Esophagus squamous epithelium (tissue), 5 donors: Measurements from ENCODE around the gene ZDHHC22. TPM values are rescaled to one million over a fixed set of nuclear protein-coding genes. Genes with fewer than 3 reads are reported as not detected.

ENCODE experiments used
- DNase-seq: peaks from one replicate; lab custom pipeline; 2025; lab: John Stamatoyannopoulos, UW
- H3K27ac ChIP-seq, 4 donors: fragments of 200-600 bp; sonication (generic); one replicate each; pipeline ENCODE4 v1.5.1; 2016 to 2019; ENCODE audit warnings: mild to moderate bottlenecking in 1 of 4
- H3K27me3 ChIP-seq, 4 donors: fragments of 200-600 bp; sonication (generic); 1 replicate in 3 of 4; 2 replicates in 1 of 4; pipeline versions ENCODE4 v1.5.1 to v1.6.0; 2017 to 2021; ENCODE audit warnings: antibody characterized with exemption in 1 of 4
- H3K36me3 ChIP-seq, 3 donors: fragments of 200-600 bp; sonication (generic); one replicate each; pipeline ENCODE4 v1.5.1; 2016 to 2019
- H3K4me1 ChIP-seq, 3 donors: fragments of 200-600 bp; sonication (generic); one replicate each; pipeline ENCODE4 v1.5.1; 2017 to 2019
- H3K4me3 ChIP-seq, 4 donors: fragments of 200-600 bp; sonication (generic); 1 replicate in 3 of 4; 2 replicates in 1 of 4; pipeline ENCODE4 v1.5.1; 2016 to 2019; ENCODE audit warnings: mild to moderate bottlenecking in 2 of 4, moderate library complexity in 1 of 4
- H3K9me3 ChIP-seq, 3 donors: fragments of 200-600 bp; sonication (generic); one replicate each; pipeline ENCODE4 v1.5.1; 2016 to 2019
- CTCF ChIP-seq, 6 experiments: fragments of 450-650 bp in 4 of 6; fragments of 200-600 bp in 2 of 6; sonication (generic) in 2 of 6; IDR thresholded peaks; one replicate each; pipeline ENCODE4 v1.5.1; 2016 to 2019; ENCODE audit warnings: antibody characterized with exemption in 6 of 6, mild to moderate bottlenecking in 4 of 6, moderate library complexity in 4 of 6
- POLR2A ChIP-seq, 4 donors: fragments of 450-650 bp; IDR thresholded peaks; one replicate each; pipeline ENCODE4 v1.6.1; 2017; ENCODE audit warnings: antibody characterized with exemption in 4 of 4, mild to moderate bottlenecking in 4 of 4, moderate library complexity in 3 of 4
- WGBS, 2 donors: methylation state at CpG; one replicate each; pipeline ENCODE4 v1.1.5; 2018; 5-methylcytosine and 5-hydroxymethylcytosine counted together
- intact Hi-C: fragments of 100-400 bp; cut with DNase I; formaldehyde crosslinking; loops from one replicate; pipeline ENCODE4 v1.15.0; 2022
- total RNA-seq, 4 donors: library from RNA; depleted of rRNA; stranded (reverse); fragments of >200 nt; gene quantifications; one replicate each; pipeline ENCODE4 v1.1.0, GENCODE V29; 2016
- donor health status: DM: yes; HTN: yes; CAD: no.

ZDHHC22 gene
- total RNA-seq, 4 donors from 2014 or later, result not detected

GRCh38 chr14:77131871-77132486 lies 9.6 kb downstream of the ZDHHC22 start:
- Histone ChIP-seq H3K36me3 (no peaks in the 10 kb centered on the region), H3K27ac (no peak overlapping the region), H3K9me3 (no peaks in the 10 kb centered on the region), H3K27me3 (peaks cover 0 to 80% (median 0%) of the 10 kb centered on the region in 4 donors), H3K4me1 (no peaks in the 10 kb centered on the region), H3K4me3 (no peak overlapping the region)
- 85 to 98% methylated on average over 5 of the region's 5 CpGs for WGBS, 2 donors
- intact Hi-C loops, result no loop called here
- no peak for DNase-seq
- TF ChIP-seq POLR2A (IDR thresholded peaks at IDR 0.05), result no peak
- no peak for TF ChIP-seq CTCF (IDR thresholded peaks at IDR 0.05)

- intact Hi-C loops, result no loop called here
- Histone ChIP-seq H3K27ac (no peak overlapping the region), H3K4me1 (no peaks in the 10 kb centered on the region), H3K27me3 (peaks cover 0 to 78% (median 0%) of the 10 kb centered on the region in 4 donors), H3K9me3 (no peaks in the 10 kb centered on the region), H3K36me3 (no peaks in the 10 kb centered on the region), H3K4me3 (no peak overlapping the region)
- 49 to 70% methylated on average over 2 of the region's 2 CpGs for WGBS, 2 donors
- TF ChIP-seq POLR2A (IDR thresholded peaks at IDR 0.05) (no peak), CTCF (IDR thresholded peaks at IDR 0.05) (no peak)
- no peak for DNase-seq
Measured at GRCh38 chr14:77131206-77131605, 10.4 kb downstream of the ZDHHC22 start.

GRCh38 chr14:77130386-77130785 lies 11.2 kb downstream of the ZDHHC22 start:
- TF ChIP-seq POLR2A (IDR thresholded peaks at IDR 0.05) (no peak), CTCF (IDR thresholded peaks at IDR 0.05) (no peak)
- H3K36me3 ChIP-seq, result no peaks in the 10 kb centered on the region
- no peak for DNase-seq
- no peak overlapping the region for H3K4me3 ChIP-seq
- intact Hi-C loops, result no loop called here
- WGBS, 2 donors, result 50 to 60% methylated on average over 1 of the region's 3 CpGs
- H3K9me3 ChIP-seq, result no peaks in the 10 kb centered on the region
- peaks cover 2 to 3% (median 3%) of the 10 kb centered on the region in 3 donors for H3K4me1 ChIP-seq
- peaks cover 0 to 78% (median 0%) of the 10 kb centered on the region in 4 donors for H3K27me3 ChIP-seq
- H3K27ac ChIP-seq, result no peak overlapping the region

GRCh38 chr14:77128414-77128891 lies 13.1 kb downstream of the ZDHHC22 start:
- no peaks in the 10 kb centered on the region for H3K36me3 ChIP-seq
- WGBS, 2 donors, result 41 to 62% methylated on average over 5 to 6 of the region's 6 CpGs
- intact Hi-C loops, result no loop called here
- no peaks in the 10 kb centered on the region for H3K9me3 ChIP-seq
- TF ChIP-seq CTCF (IDR thresholded peaks at IDR 0.05) (no peak), POLR2A (IDR thresholded peaks at IDR 0.05) (no peak)
- H3K27me3 ChIP-seq, result peaks cover 0 to 69% (median 0%) of the 10 kb centered on the region in 4 donors
- no peak overlapping the region for H3K4me3 ChIP-seq
- no peak overlapping the region for H3K27ac ChIP-seq
- H3K4me1 ChIP-seq, result peaks cover 17 to 22% (median 18%) of the 10 kb centered on the region in 3 donors
- no peak for DNase-seq

GRCh38 chr14:77126461-77126990 lies 15.1 kb downstream of the ZDHHC22 start:
- 80 to 81% methylated on average over 1 to 4 of the region's 4 CpGs for WGBS, 2 donors
- intact Hi-C loops, result no loop called here
- peaks cover 30 to 41% (median 37%) of the 10 kb centered on the region in 3 donors for H3K4me1 ChIP-seq
- H3K9me3 ChIP-seq, result no peaks in the 10 kb centered on the region
- peaks cover 0 to 50% (median 0%) of the 10 kb centered on the region in 4 donors for H3K27me3 ChIP-seq
- no peak for TF ChIP-seq CTCF (IDR thresholded peaks at IDR 0.05)
- no peak for TF ChIP-seq POLR2A (IDR thresholded peaks at IDR 0.05)
- H3K36me3 ChIP-seq, result no peaks in the 10 kb centered on the region
- no peak for DNase-seq
- H3K27ac ChIP-seq, result no peak overlapping the region
- no peak overlapping the region for H3K4me3 ChIP-seq
